ENCODE results near the gene GEN1.
A peak's percentile ranks its signal among the peaks of the same experiment; 100 is the strongest.

The GEN1 gene

GRCh38 chr2:17754773-17755425 lies 961 bp downstream of the GEN1 start:
- DNase-seq (ENCODE audit: insufficient read length): no peak
- FAIRE-seq: no peak

GRCh38 chr2:17756668-17757067 lies 2.7 kb downstream of the GEN1 start:
- TF ChIP-seq TAF1 (IDR thresholded peaks at IDR 0.05; ENCODE audit: borderline replicate concordance, low read depth, low read length) (no peak), POLR2A (IDR thresholded peaks at IDR 0.05; ENCODE audit: low read depth, low read length) (no peak), POLR2AphosphoS5 (IDR thresholded peaks at IDR 0.05; ENCODE audit: low read depth, low read length) (no peak)
- no peak for FAIRE-seq

More at GRCh38 chr2:17754773-17755425, 961 bp downstream of the GEN1 start:
- TF ChIP-seq TAF1 (IDR thresholded peaks at IDR 0.05; ENCODE audit: borderline replicate concordance, low read depth, low read length) (no peak), POLR2A (IDR thresholded peaks at IDR 0.05; ENCODE audit: low read depth, low read length) (no peak), POLR2AphosphoS5 (IDR thresholded peaks at IDR 0.05; ENCODE audit: low read depth, low read length) (no peak)

GRCh38 chr2:17757321-17757720 lies 3.4 kb downstream of the GEN1 start:
- DNase-seq (ENCODE audit: insufficient read length) (no peak), FAIRE-seq (peak; percentile 74)
- TF ChIP-seq TAF1 (IDR thresholded peaks at IDR 0.05; ENCODE audit: borderline replicate concordance, low read depth, low read length) (no peak), POLR2A (IDR thresholded peaks at IDR 0.05; ENCODE audit: low read depth, low read length) (no peak), POLR2AphosphoS5 (IDR thresholded peaks at IDR 0.05; ENCODE audit: low read depth, low read length) (no peak)

More at GRCh38 chr2:17756668-17757067, 2.7 kb downstream of the GEN1 start:
- DNase-seq (ENCODE audit: insufficient read length): no peak

- FAIRE-seq (no peak), DNase-seq (ENCODE audit: insufficient read length) (no peak)
- TF ChIP-seq POLR2A (IDR thresholded peaks at IDR 0.05; ENCODE audit: low read depth, low read length): no peak
- no peak for TF ChIP-seq POLR2AphosphoS5 (IDR thresholded peaks at IDR 0.05; ENCODE audit: low read depth, low read length)
- no peak for TF ChIP-seq TAF1 (IDR thresholded peaks at IDR 0.05; ENCODE audit: borderline replicate concordance, low read depth, low read length)
Measured at GRCh38 chr2:17758118-17758517, 4.2 kb downstream of the GEN1 start.

GRCh38 chr2:17759805-17760204 lies 5.9 kb downstream of the GEN1 start:
- FAIRE-seq: no peak
- DNase-seq (ENCODE audit: insufficient read length): no peak
- TF ChIP-seq TAF1 (IDR thresholded peaks at IDR 0.05; ENCODE audit: borderline replicate concordance, low read depth, low read length): no peak
- TF ChIP-seq POLR2A (IDR thresholded peaks at IDR 0.05; ENCODE audit: low read depth, low read length): no peak
- TF ChIP-seq POLR2AphosphoS5 (IDR thresholded peaks at IDR 0.05; ENCODE audit: low read depth, low read length): no peak

- TF ChIP-seq POLR2AphosphoS5 (IDR thresholded peaks at IDR 0.05; ENCODE audit: low read depth, low read length) (no peak), TAF1 (IDR thresholded peaks at IDR 0.05; ENCODE audit: borderline replicate concordance, low read depth, low read length) (no peak), POLR2A (IDR thresholded peaks at IDR 0.05; ENCODE audit: low read depth, low read length) (no peak)
- DNase-seq (ENCODE audit: insufficient read length) (no peak), FAIRE-seq (no peak)
Measured at GRCh38 chr2:17762451-17762850, 8.5 kb downstream of the GEN1 start.

GRCh38 chr2:17763641-17764333 lies 9.8 kb downstream of the GEN1 start:
- TF ChIP-seq POLR2AphosphoS5 (IDR thresholded peaks at IDR 0.05; ENCODE audit: low read depth, low read length) (no peak), POLR2A (IDR thresholded peaks at IDR 0.05; ENCODE audit: low read depth, low read length) (no peak), TAF1 (IDR thresholded peaks at IDR 0.05; ENCODE audit: borderline replicate concordance, low read depth, low read length) (no peak)
- DNase-seq (ENCODE audit: insufficient read length) (no peak), FAIRE-seq (peak; percentile 46)

- TF ChIP-seq POLR2AphosphoS5 (IDR thresholded peaks at IDR 0.05; ENCODE audit: low read depth, low read length): no peak
- TF ChIP-seq POLR2A (IDR thresholded peaks at IDR 0.05; ENCODE audit: low read depth, low read length): no peak
- TF ChIP-seq TAF1 (IDR thresholded peaks at IDR 0.05; ENCODE audit: borderline replicate concordance, low read depth, low read length): no peak
- DNase-seq (ENCODE audit: insufficient read length) (no peak), FAIRE-seq (no peak)
Measured at GRCh38 chr2:17765398-17765797, 11.5 kb downstream of the GEN1 start.

GRCh38 chr2:17768894-17769293 lies 15.0 kb downstream of the GEN1 start:
- DNase-seq (ENCODE audit: insufficient read length) (no peak), FAIRE-seq (no peak)
- TF ChIP-seq POLR2AphosphoS5 (IDR thresholded peaks at IDR 0.05; ENCODE audit: low read depth, low read length) (no peak), TAF1 (IDR thresholded peaks at IDR 0.05; ENCODE audit: borderline replicate concordance, low read depth, low read length) (no peak), POLR2A (IDR thresholded peaks at IDR 0.05; ENCODE audit: low read depth, low read length) (no peak)

- TF ChIP-seq TAF1 (IDR thresholded peaks at IDR 0.05; ENCODE audit: borderline replicate concordance, low read depth, low read length): no peak
- TF ChIP-seq POLR2AphosphoS5 (IDR thresholded peaks at IDR 0.05; ENCODE audit: low read depth, low read length): no peak
- TF ChIP-seq POLR2A (IDR thresholded peaks at IDR 0.05; ENCODE audit: low read depth, low read length): no peak
- FAIRE-seq (no peak), DNase-seq (ENCODE audit: insufficient read length) (no peak)
Measured at GRCh38 chr2:17771956-17772355, 18.0 kb downstream of the GEN1 start.

GRCh38 chr2:17772532-17772931 lies 18.6 kb downstream of the GEN1 start:
- FAIRE-seq: peak; percentile 17

GRCh38 chr2:17780546-17780945 lies 26.6 kb downstream of the GEN1 start:
- TF ChIP-seq POLR2AphosphoS5 (IDR thresholded peaks at IDR 0.05; ENCODE audit: low read depth, low read length) (no peak), POLR2A (IDR thresholded peaks at IDR 0.05; ENCODE audit: low read depth, low read length) (no peak), TAF1 (IDR thresholded peaks at IDR 0.05; ENCODE audit: borderline replicate concordance, low read depth, low read length) (no peak)
- DNase-seq (ENCODE audit: insufficient read length) (no peak), FAIRE-seq (no peak)

More at GRCh38 chr2:17772532-17772931, 18.6 kb downstream of the GEN1 start:
- DNase-seq (ENCODE audit: insufficient read length): no peak
- TF ChIP-seq POLR2A (IDR thresholded peaks at IDR 0.05; ENCODE audit: low read depth, low read length) (no peak), POLR2AphosphoS5 (IDR thresholded peaks at IDR 0.05; ENCODE audit: low read depth, low read length) (no peak), TAF1 (IDR thresholded peaks at IDR 0.05; ENCODE audit: borderline replicate concordance, low read depth, low read length) (no peak)

All from GM12892 (cell line).